GM18868 (cell line): ENCODE results near the gene TBC1D14.

Experiments used
- ATAC-seq: cut with Tn5 transposase; IDR thresholded peaks from one replicate; pipeline ENCODE4 v1.9.1; 2021; ENCODE audit warnings: mild to moderate bottlenecking, moderate library complexity; ENCODE audit not compliant: unreplicated experiment

Gene TBC1D14

DNA sequence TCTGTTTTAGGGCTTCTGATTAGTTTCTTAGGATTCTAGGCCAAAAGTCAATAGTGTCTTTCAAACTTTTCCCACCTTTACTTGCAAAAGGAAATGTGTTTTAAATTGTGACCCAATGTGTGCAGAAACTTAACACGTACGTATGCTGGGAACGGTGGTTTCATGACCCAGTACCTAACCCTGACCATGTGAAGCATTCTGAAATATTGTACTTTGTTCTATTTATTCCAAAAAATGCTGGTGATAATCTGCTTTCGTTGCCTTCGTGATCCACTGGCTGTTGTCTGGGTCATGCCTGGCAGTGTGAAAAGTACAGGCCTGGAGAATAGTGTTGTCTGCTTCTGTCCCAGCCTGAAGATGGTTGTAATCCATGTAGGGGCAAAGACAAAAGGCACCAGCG lies 106.9 kb downstream of the TBC1D14 start:
- ATAC-seq, result no peak

DNA sequence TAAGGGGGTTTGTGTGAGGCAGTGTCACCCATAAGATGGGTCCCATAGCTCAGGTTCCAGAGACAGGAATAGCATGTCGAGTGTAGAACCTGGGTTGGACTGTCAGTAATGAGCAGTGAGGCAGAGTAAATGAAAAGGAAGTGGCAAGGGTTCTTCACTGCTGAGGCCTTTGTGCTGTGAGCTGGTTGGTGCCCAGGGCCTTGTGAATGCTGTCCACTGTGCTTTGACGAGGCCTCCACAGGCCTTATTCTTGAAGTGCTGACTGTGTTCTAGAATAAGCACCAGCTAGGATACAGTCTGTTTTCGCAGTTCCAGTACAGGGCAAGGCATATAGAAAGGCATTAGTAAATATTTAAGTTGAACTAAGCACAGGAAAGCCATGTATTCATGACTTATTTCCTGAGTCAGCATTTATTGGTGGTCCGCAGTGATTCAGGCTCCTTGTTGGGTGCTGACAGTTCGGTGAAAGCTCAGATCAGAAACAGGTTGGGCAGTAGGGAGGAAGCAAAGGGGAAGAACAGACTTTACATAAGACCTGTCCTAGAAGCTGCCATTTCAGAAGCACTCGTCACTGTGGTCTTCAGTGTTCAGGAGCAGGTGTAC lies 107.9 kb downstream of the TBC1D14 start:
- ATAC-seq, result no peak

DNA sequence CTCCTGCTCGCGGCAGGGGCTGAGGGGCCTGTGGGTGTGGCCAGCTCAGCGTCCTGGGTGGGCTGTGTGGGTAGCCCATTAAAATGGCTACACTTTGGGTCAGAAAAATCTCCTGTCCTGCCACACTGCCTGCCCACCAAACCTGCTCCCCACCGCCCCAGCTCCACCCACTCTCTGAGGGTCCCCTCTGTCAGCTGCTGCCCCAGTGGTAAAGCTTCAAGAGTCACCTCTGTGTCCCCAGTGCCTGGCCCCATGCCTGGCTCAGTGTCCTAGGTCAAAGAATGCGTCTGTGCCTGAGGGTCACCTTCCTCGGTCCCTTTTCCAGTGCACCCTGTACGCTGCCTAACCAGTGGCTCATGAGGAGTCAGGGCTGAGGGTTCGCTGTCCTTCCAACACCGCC lies 108.7 kb downstream of the TBC1D14 start:
- ATAC-seq, result no peak

DNA sequence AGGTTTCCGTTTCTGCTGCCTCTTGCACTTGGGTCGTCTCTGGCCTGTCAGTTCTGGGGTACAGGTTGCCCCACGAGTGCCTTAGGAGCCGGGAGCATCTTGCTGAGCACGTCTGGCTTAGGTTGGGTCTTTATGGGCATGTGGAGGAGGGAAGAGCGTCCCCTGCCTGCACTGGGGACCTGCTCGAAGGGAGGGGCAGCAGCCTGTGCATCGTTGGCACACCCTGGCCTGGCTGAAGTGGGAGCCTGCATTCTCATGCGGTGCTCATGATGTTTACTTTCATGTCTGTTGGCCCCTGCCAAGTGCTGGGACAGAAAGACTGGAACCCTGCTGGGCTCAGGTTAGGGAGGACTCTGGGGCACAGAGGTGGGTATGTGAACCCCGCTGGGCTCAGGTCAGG lies 109.7 kb downstream of the TBC1D14 start:
- no peak for ATAC-seq

DNA sequence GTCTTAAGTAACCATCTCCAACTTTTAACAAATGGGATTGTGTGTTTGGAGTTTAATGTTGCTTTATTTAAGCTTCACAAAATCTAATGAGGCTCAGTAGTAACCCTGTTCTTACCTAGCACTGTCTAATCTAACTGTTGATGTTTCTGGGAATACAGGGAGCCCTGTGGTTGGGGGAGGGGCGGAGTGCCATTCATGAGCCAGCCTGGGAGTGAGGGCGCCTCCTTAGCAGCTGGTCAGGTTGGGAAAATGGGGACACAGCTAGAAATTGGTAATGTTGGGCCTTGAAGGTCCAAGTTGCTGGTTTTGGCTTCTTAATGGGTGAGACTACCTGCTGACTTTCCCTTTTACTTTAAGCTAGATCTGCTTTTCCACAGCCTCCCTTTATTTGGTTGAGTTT lies 110.7 kb downstream of the TBC1D14 start:
- ATAC-seq, result no peak

DNA sequence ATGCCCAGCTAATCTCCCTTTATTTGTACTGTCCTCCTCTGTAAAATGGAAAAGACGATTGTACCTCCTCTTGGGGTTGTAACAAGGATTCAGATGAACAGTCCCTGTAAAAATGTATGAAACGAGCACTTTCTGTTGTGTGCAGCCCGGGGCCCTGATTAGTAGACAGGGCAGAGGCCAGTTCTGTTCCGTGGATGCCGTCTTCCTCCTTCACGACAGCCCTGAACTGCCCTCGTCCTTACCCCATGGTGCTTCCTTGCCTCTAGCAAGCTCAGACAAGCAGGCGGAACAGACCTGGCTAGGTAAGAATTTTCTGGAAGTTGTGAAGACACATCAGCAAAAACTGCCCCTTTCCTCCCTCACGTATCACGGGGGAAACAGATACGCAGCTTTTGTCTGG lies 111.2 kb downstream of the TBC1D14 start:
- no peak for ATAC-seq

DNA sequence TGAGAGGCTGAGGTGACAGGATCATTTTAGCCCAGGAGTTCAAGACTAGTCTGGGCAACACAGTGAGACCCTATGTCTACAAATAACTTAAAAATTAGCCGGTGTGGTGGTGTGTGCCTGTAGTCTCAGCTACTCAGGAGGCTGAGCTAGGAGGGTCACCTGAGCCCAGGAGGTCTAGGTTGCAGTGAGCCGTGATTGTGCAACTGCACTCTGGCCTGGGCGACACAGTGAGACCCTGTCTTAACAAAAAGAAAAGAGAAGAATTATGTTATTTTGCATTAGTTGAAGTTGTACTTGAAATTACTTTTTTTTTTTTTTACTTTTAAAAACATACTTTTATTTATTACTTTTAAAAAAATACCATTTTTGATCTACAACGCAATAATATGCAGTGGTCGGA lies 111.7 kb downstream of the TBC1D14 start:
- ATAC-seq, result no peak

DNA sequence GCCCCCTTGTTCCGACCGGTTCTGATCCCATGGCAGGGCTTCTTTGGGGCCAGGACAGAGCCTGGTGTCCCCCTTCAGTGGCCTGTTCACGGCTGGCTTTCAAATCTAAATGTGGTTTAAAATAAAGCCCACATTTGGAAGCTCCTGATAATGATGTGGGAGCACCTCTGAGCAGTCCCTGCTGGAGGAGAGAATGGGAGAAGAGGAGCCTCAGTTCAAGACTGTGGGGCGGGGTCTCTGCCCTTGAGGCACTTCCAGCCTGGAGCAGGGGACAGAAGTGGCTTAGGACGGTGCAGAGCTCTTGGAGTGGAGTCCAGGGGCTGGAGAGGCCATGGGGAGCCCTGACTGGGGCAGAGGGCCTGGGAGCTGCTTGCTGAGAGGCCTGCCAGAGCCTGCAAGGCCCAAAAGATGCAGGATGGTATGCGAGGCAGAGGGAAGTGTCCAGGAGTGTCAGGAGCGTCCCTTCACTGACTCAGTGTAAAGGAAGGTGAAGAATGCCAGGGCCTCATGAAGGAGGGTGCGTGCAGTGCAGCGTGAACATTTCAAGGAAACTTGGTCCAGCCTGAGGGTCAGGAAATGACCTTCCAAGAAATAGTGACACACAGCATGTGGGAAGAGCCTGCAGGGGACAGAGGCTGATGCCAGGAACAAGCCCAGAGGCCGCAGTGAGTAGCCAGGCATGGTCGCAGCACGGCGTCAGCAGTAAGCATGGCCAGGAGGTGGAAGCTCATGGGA lies 112.5 kb downstream of the TBC1D14 start:
- ATAC-seq, result no peak

DNA sequence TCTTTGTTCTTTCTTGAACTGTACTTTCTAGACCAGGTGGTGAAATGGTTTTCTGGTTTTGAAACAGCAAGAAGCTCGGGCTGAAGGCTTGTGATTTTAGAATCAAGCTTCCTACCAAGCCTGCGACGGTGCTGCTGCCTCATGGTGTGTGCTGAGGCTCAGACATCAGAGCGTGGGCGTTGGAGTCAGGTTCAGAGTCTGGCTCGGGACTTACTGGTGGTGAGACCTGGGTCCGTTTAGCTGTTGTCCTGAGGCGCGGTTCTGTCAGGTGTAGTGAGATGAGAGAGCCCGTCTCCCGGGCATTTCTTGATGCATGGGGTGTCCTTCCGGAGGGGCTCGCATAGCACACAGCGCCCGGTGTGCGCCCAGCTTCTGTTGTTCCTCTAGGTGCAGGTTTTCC lies 113.9 kb downstream of the TBC1D14 start:
- ATAC-seq, result no peak

DNA sequence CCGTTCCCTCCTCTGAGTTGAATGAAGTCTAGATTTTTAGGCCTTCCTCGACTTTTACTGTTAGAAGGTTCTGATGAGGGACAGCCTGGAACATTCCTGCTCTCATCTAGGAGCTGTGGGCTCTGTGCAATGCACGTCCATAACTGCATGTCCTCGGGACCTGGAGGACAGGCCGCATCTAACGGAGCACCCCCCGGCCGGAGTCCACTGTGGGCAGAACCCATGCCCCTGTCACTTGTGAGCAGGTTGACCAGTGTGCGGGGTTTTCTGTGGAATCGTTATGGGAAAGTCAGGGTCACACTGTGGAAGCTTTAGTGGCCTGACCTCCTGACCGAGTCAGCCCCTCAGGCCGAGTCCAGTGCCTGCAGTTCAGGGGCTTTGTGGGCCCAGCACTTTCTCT lies 114.3 kb downstream of the TBC1D14 start:
- no peak for ATAC-seq

DNA sequence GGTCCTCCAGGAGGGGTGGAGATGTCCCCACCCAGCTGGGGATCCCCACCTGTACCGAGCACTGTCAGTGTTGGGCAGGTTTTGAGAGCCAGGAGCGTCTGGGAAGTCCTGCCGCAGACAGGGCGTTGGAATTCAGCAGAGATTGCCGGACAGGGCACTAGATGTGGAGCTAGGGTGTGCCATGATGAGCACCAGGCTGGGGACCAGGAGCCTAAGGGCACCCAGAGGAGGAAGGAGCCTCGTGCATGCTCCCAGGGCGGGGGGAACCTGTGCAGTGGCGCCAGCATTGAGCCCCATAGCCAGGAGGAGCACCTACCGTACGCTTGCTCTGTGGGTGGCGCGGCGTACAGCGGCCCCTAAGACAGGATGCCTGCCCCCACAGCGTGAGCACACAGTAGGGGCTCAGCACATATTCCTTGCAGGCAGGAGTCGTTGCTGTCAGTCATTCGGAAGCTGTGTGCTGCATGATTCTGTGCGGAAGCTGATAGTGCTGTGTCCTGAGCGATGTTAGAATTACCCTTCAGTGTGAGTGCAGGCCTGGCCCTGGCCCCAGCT lies 114.8 kb downstream of the TBC1D14 start:
- ATAC-seq, result no peak

DNA sequence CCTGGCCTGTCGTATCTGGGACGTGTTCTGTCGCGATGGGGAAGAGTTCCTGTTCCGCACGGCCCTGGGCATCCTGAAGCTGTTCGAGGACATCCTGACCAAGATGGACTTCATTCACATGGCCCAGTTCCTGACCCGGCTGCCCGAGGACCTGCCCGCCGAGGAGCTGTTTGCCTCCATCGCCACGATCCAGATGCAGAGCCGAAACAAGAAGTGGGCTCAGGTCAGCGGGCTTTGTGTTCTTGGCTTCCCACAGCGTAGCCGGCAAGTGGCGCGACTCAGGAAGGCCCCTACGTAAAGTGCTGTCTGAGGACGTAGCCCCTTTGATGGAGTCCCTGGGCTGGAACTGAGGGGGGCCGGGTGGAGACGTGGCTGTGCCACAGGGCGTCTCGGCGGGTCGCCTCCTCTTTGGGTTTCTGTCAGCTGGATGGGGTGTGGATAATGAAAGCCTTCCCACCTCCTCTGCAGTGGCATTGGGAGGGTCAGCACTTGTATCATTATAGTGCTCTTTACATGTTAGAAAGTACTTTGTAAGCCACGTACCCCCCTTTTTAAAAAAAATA lies 115.5 kb downstream of the TBC1D14 start:
- no peak for ATAC-seq

DNA sequence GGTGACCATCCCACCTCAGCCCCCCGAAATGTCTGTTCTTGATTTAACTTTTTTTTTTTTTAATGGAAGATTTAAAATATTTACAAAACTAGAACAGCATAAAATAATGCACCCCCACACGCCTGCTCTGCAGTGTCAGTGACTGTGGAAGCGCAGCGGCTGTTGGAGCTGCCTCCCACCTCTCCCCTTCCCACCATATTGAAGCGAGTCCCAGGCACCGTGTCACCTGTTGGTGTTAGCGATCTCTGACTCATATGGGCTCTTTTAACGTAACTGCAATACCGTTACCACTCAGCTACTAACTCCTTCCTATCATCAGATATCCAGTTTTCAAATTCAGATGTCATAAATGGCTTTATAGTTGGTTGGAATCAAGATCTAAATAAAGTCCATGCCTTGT lies 116.5 kb downstream of the TBC1D14 start:
- ATAC-seq, result no peak

DNA sequence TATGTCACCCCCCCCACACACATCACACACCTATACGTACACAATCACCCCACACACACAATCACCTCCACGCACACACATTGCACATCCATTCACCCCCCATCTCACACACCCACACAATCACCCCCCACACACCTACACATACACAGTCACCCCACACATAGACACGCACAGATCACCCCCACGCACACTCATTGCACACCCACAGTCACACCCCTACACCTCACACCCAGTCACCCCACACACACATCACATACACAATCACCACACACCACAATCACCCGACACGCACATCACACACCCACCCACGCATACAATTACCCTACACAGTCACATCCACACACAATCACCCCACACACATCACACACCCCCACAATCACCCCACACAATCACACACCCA lies 117.7 kb downstream of the TBC1D14 start:
- no peak for ATAC-seq

DNA sequence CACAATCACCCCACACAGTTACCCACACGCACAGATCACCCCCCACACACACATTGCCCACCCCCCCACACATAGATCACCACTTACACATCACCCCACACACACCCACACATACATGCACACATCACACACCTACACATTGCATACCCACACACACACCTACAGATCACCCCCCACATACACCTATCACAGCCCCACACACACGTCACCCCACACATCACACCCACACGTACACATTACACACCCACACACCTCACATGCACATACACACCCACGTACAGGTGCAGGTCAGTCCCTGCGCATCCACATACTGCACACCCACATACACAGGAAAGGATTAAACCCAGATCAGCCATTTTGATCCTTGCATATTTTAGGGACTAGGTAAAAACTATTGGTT lies 118.3 kb downstream of the TBC1D14 start:
- ATAC-seq, result no peak

DNA sequence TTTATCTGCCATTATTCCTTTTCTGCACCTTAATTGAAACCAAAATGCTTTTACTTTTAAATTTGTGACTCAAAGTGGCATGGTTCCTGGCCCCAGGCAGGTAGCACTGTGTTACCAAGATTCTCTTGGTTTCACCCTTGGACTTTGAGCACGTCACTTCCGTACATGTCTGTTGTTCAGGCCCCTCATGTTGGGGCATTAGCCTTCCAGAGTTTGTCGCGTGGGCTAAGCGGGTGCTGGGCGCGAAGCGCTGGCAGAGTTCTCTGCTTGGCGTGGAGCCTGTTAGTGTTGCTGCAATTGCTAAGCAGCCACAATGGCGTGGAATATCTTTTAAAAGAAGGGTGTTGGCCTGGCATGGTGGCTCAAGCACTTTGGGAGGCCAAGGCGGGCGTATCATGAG lies 119.6 kb downstream of the TBC1D14 start:
- ATAC-seq, result no peak

DNA sequence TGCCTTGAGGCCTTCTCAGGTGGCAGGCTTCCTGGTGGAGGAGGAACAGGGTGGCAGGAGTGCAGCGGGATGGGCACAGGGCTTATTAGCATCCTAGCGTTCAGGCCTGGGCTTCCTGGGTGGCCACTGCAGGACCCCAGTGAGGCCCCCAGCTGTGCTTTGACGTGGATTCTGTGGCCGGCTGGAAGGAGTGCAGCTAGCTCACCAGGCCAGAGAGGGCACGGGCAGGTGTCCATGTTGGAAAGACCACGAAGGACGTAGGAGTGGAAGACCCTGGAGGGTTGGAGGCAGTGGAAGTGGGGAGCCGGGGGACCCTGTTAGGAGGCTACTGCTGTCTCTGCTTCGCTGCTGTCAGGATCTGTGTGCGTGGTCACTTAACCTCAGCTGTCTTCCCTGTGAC lies 120.3 kb downstream of the TBC1D14 start:
- no peak for ATAC-seq

DNA sequence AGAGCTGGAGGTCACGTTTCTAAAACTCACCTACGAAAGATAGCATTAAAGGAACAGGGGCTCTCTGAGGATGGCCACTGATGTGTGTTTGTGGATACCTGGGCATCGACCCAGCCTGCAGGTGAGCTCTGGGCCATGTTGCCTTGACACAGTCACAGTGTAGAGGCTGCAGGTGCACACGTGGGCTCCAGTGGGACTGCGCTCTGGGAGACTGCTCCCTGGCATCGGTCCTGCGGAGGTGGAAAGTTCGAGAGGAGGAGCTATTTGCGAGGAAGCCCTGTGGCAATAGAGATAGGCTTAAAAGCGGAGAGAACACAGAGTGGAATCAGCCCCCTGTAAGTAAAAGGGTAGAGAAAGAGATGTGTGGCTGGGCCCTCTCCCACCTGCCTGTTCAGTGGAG lies 121.2 kb downstream of the TBC1D14 start:
- ATAC-seq, result no peak

DNA sequence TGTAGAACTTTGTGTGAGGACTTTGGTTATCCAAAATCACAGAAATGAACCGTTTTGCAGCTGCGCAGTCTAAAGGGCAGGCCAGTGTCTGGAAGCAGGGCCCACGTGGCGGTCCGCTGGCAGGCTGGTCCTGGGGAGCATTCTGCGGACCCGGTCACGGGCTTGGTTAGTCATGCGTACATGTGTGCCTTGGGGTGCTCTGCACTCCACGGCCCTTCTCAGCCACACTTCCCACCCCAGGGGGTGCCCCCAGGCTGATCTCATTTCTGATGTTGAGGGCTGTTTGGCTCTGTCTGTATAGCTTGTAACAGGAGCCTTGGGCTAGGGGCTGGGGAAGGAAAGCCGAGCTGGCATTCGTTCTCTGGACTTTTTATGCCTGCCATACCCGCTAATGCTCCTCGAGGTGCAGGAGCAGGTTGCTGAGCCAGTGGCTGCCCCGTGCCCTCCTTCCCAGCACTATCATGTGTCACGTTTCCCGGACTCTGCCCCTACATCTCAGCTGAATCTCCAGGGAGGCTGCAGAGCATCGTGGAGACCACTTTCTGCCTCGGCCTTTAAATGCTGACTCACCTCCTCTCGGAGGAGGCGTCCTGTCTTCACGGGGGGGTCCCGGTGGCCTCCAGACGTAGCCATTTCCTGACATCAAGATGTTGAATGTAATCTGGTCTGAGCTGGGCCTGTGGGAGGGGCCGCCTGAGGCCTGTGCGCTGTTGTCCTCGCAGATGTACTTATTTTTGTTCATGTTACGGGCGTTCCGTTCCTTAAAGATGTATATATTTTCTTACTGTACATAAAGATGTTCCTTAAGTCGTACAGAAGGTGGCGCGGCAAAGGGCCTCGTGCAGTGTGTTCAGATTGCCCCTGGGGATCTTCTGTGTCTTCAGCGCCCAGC lies 122.2 kb downstream of the TBC1D14 start:
- no peak for ATAC-seq

DNA sequence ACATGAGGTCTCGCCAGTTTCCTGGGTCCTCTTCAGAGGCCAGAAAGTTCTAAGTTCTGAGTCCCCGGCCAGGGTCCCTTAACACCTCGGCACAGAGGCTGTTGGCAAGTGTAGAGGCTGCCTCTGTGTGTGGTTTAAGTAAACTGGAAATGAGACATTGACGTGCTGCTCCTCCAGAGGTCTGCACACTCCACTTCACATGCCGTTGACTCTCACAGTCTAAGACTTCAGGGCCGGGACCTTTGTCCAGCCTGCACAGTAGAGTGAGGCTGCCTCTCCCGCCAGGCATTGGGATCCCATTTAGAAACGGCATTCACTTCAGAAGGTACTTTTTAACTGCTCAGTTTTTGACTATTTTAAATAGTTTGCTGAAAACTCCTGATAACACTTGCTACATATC lies 123.0 kb downstream of the TBC1D14 start:
- ATAC-seq, result no peak
